Activated CD4-positive, alpha-beta T cell treated with anti-CD3 and anti-CD28 coated beads, Interleukin-2, amount 50 U/mL, for 48 hours (primary cell): Measurements from ENCODE around the gene OCIAD2.
"Not testable (repeated sequence)": the region's sequence is repeated elsewhere in the genome, so short reads cannot be mapped to it uniquely, and the experiment has no call there.

Source experiments
- DNase-seq, 2 experiments: peaks; one replicate each; pipeline ENCODE4 v3.0.0-alpha.2; 2020

Gene OCIAD2

GRCh38 chr4:48905363-48906015, 1.1 kb downstream of the OCIAD2 start:
- DNase-seq = no peak

- DNase-seq = no peak
Measured at GRCh38 chr4:48904541-48905142, 1.9 kb downstream of the OCIAD2 start.

GRCh38 chr4:48904101-48904500, 2.5 kb downstream of the OCIAD2 start:
- no peak for DNase-seq

- DNase-seq = no peak
Measured at GRCh38 chr4:48902266-48902665, 4.3 kb downstream of the OCIAD2 start.

GRCh38 chr4:48901196-48901595, 5.4 kb downstream of the OCIAD2 start:
- no peak for DNase-seq

GRCh38 chr4:48899950-48900349, 6.6 kb downstream of the OCIAD2 start:
- DNase-seq = no peak

GRCh38 chr4:48899432-48899749, 7.2 kb downstream of the OCIAD2 start:
- no peak for DNase-seq

GRCh38 chr4:48898733-48899431, 7.7 kb downstream of the OCIAD2 start:
- no peak for DNase-seq

- no peak for DNase-seq
Measured at GRCh38 chr4:48896845-48897244, 9.7 kb downstream of the OCIAD2 start.

- no peak for DNase-seq
Measured at GRCh38 chr4:48891028-48891619, 15.4 kb downstream of the OCIAD2 start.

GRCh38 chr4:48889750-48890149, 16.8 kb downstream of the OCIAD2 start:
- DNase-seq = not testable (repeated sequence)

- DNase-seq = not testable (repeated sequence)
Measured at GRCh38 chr4:48881646-48882045, 24.9 kb downstream of the OCIAD2 start.

- DNase-seq = no peak
Measured at GRCh38 chr4:48879561-48880442, 26.8 kb downstream of the OCIAD2 start.

GRCh38 chr4:48877827-48878535, 28.6 kb downstream of the OCIAD2 start:
- DNase-seq = no peak

GRCh38 chr4:48864696-48865095, 41.9 kb downstream of the OCIAD2 start:
- not testable (repeated sequence) for DNase-seq

- no peak for DNase-seq
Measured at GRCh38 chr4:48863728-48864127, 42.8 kb downstream of the OCIAD2 start.

GRCh38 chr4:48862661-48863060, 43.9 kb downstream of the OCIAD2 start:
- no peak for DNase-seq

- DNase-seq = no peak
Measured at GRCh38 chr4:48862038-48862437, 44.5 kb downstream of the OCIAD2 start.

- no peak for DNase-seq
Measured at GRCh38 chr4:48858130-48858529, 48.4 kb downstream of the OCIAD2 start.

- DNase-seq = no peak
Measured at GRCh38 chr4:48854982-48855381, 51.6 kb downstream of the OCIAD2 start.

GRCh38 chr4:48854395-48854683, 52.2 kb downstream of the OCIAD2 start:
- DNase-seq = no peak

- DNase-seq = no peak
Measured at GRCh38 chr4:48853604-48854394, 52.8 kb downstream of the OCIAD2 start.
